ENCODE results near the gene ARFGAP2. TPM values are rescaled to one million over a fixed set of nuclear protein-coding genes. Genes with fewer than 3 reads are reported as not detected.
"Not testable (repeated sequence)": the region's sequence is repeated elsewhere in the genome, so short reads cannot be mapped to it uniquely, and the experiment has no call there.

ARFGAP2 gene
- total RNA-seq, 4 donors from 2014 or later, result 95.3 to 171 (median 119) TPM

GRCh38 chr11:47207459-47207858 is 30.8 kb upstream of the ARFGAP2 start:
- TF ChIP-seq POLR2A (IDR thresholded peaks at IDR 0.05), result no peak
- TF ChIP-seq CTCF (IDR thresholded peaks at IDR 0.05), result no peak
- no peak for DNase-seq
- 85 to 96% methylated on average over 6 of the region's 6 CpGs for WGBS, 2 donors
- peaks cover 4 to 18% (median 5%) of the 10 kb centered on the region in 3 donors for H3K4me1 ChIP-seq
- H3K36me3 ChIP-seq, result no peaks in the 10 kb centered on the region
- no peaks in the 10 kb centered on the region for H3K27me3 ChIP-seq
- no peak overlapping the region for H3K27ac ChIP-seq
- intact Hi-C loops (cut with DNase I), result no loop called here
- H3K9me3 ChIP-seq, result no peaks in the 10 kb centered on the region
- no peak overlapping the region for H3K4me3 ChIP-seq

DNA sequence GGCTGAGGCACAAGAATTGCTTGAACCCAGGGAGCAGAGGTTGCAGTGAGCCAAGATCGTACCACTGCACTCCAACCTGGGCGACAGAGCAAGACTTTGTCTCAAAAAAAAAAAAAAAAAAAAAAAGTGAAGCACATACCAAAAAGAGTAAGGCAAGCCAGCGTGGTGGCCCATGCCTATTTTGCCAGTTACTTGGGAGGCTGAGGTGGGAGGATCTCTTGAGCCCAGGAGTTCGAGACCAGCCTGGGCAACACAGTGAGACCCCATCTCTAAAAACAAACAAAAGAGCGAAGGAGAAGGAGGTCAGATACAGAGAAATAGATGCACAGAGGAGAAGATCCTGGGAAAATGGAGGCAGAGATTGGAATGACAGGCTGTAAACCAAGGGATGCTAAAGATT is 29.9 kb upstream of the ARFGAP2 start:
- H3K36me3 ChIP-seq; H3K4me3 ChIP-seq; H3K27me3 ChIP-seq; H3K27ac ChIP-seq; H3K9me3 ChIP-seq; DNase-seq; intact Hi-C loops (cut with DNase I): not testable (repeated sequence)
- H3K4me1 ChIP-seq, result peaks cover 4 to 17% (median 5%) of the 10 kb centered on the region in 3 donors
- 86 to 92% methylated on average over 5 of the region's 5 CpGs for WGBS, 2 donors

DNA sequence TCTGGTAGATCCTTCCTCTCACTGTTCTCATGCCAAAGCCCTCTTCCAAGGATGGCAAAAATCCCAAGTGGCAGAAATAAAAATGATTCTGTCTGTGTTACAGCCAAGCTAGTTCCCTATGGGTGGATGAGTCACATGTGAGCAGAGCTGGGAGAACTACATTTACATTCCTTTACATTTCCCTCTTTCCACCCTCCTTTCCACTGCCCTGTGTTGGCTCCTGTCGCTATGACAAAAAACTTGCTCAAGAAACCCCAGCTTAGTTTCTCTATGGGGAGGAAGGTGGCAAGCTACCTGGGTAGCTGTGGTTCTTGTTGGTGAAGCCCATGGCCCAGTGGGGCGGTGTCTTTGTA is 27.9 kb upstream of the ARFGAP2 start:
- H3K36me3 ChIP-seq, result no peaks in the 10 kb centered on the region
- DNase-seq, result no peak
- no peak overlapping the region for H3K4me3 ChIP-seq
- peak overlapping the region; percentile 53 to 71 (median 59) for H3K27ac ChIP-seq
- TF ChIP-seq CTCF (IDR thresholded peaks at IDR 0.05) (no peak), POLR2A (IDR thresholded peaks at IDR 0.05) (no peak)
- H3K27me3 ChIP-seq, result no peaks in the 10 kb centered on the region
- WGBS, 2 donors, result 16 to 38% methylated on average over 2 of the region's 2 CpGs
- H3K9me3 ChIP-seq, result no peaks in the 10 kb centered on the region
- H3K4me1 ChIP-seq, result peaks cover 4 to 17% (median 5%) of the 10 kb centered on the region in 3 donors
- intact Hi-C loops (cut with DNase I), result no loop called here

DNA sequence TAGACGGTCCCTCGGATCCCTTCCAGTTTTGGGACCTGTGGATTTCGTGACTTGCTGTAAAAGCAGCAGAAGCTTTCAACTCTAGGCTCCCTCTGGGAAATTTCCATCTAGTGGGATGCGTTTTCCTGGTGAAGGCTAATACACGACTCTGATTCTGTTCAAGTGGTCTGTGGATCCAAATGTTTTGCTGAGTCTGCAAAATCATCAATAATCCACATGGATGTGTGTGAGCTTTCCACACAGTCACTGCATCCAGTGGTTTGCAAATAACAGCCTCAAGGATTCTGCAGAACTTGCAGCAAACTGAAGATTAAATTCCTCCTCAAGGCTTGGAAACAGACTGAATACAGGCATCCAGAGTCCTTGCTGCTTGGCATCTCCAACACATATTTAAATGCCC is 25.9 kb upstream of the ARFGAP2 start:
- Histone ChIP-seq H3K27ac (no peak overlapping the region), H3K4me1 (peaks cover 4 to 17% (median 5%) of the 10 kb centered on the region in 3 donors), H3K4me3 (no peak overlapping the region), H3K9me3 (no peaks in the 10 kb centered on the region), H3K36me3 (no peaks in the 10 kb centered on the region), H3K27me3 (no peaks in the 10 kb centered on the region)
- TF ChIP-seq POLR2A (IDR thresholded peaks at IDR 0.05), result no peak
- no peak for TF ChIP-seq CTCF (IDR thresholded peaks at IDR 0.05)
- no peak for DNase-seq
- intact Hi-C loops (cut with DNase I), result no loop called here
- 40 to 94% methylated on average over 1 to 4 of the region's 5 CpGs for WGBS, 2 donors

- Histone ChIP-seq H3K9me3 (no peaks in the 10 kb centered on the region), H3K27ac (no peak overlapping the region), H3K4me1 (peaks cover 4 to 24% (median 5%) of the 10 kb centered on the region in 3 donors), H3K36me3 (no peaks in the 10 kb centered on the region), H3K27me3 (no peaks in the 10 kb centered on the region), H3K4me3 (no peak overlapping the region)
- no peak for DNase-seq
- intact Hi-C loops (cut with DNase I), result no loop called here
- TF ChIP-seq CTCF (IDR thresholded peaks at IDR 0.05), result no peak
- no peak for TF ChIP-seq POLR2A (IDR thresholded peaks at IDR 0.05)
- WGBS, 2 donors, result 84 to 87% methylated on average over 4 of the region's 4 CpGs
Measured at GRCh38 chr11:47201015-47201414, 24.3 kb upstream of the ARFGAP2 start.

GRCh38 chr11:47198161-47198560 is 21.5 kb upstream of the ARFGAP2 start:
- H3K9me3 ChIP-seq; intact Hi-C loops (cut with DNase I); H3K36me3 ChIP-seq; DNase-seq; H3K4me3 ChIP-seq; H3K27ac ChIP-seq; H3K27me3 ChIP-seq: not testable (repeated sequence)
- WGBS, 2 donors, result 93 to 95% methylated on average over 6 to 9 of the region's 9 CpGs
- peaks cover 3 to 35% (median 4%) of the 10 kb centered on the region in 3 donors for H3K4me1 ChIP-seq

Data from esophagus squamous epithelium (tissue), 5 donors.